Retina (tissue), 1 donor: ENCODE data around the gene TIGD3.
"Not testable (repeated sequence)": the region's sequence is repeated elsewhere in the genome, so short reads cannot be mapped to it uniquely, and the experiment has no call there.

Source experiments
- DNase-seq: peaks from one replicate; pipeline ENCODE4 v3.0.0-alpha.2; 2016

Gene TIGD3

GRCh38 chr11:65327021-65327420, 27.5 kb upstream of the TIGD3 start:
- no peak for DNase-seq

- no peak for DNase-seq
Measured at GRCh38 chr11:65329478-65329877, 25.1 kb upstream of the TIGD3 start.

GRCh38 chr11:65329944-65330403, 24.6 kb upstream of the TIGD3 start:
- DNase-seq, result peak; percentile 86

- no peak for DNase-seq
Measured at GRCh38 chr11:65330544-65330943, 24.0 kb upstream of the TIGD3 start.

- not testable (repeated sequence) for DNase-seq
Measured at GRCh38 chr11:65332591-65332990, 22.0 kb upstream of the TIGD3 start.

DNA sequence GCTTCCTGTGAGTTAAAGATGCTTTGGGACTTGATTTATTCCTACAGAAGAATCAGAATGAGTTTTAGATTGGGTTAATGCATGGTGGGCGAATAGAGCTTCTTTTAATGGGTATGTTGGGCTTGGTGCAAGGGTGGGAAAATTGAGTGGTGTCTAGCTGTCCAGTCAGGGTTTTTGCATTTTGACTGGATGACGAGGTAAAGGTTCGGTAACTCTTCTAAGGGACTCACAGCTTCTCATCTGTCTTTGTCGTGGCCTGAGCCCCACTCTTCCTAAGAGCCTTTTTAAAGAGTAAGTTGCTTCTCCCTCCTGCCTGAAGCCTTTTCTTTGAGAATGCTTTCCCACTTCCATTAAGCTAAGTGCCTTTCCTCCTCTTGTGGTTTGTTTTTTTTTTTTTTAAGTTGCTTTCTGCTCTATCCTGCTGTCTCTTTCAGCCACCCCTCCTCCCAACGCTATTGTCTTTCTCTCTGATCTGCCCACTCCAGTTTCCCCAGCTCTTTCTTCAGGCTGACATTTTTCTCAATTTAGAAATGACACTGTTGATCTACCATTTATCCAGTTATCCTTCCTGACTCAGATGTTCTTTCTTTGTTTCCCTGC, 19.8 kb upstream of the TIGD3 start:
- peak; percentile 25 for DNase-seq

DNA sequence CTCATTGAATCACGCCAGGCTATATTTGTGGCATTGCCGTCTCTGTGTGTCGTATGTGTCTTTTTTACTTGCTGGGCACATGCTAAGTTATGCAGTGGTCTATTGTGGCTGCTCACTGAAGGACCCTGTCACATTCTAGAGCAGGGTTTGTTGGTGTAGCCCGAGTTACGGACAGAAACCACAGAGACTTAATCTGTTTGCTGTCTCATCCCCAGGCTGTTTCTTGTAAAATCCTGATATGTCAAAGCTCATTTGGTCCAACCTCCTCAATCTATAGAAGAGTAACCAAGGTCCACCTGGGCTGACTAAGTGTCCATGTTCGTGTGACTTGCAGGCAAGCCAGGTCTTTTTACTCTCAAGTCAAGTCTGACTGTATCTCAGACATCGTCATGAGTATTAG, 15.9 kb upstream of the TIGD3 start:
- DNase-seq, result no peak

- no peak for DNase-seq
Measured at GRCh38 chr11:65340226-65340625, 14.3 kb upstream of the TIGD3 start.

DNA sequence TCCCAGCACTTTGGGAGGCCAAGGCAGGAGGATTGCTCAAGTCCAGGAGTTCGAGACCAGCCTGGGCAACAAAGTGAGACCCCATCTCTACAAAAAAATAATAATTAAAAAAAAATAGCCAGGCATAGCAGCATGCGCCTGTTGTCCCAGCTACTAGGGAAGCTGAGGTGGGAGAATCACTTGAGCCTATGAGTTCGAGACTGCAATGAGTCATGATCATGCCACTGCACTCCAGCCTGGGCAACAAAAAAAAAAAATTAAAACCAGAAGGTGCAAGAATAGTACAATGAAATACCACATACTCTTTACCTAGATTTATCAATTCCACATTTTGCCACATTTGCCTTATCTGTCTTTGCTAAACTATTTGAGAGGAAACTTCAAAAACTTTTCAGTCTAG, 12.7 kb upstream of the TIGD3 start:
- no peak for DNase-seq

GRCh38 chr11:65351511-65351910, 3.0 kb upstream of the TIGD3 start:
- no peak for DNase-seq

- DNase-seq, result no peak
Measured at GRCh38 chr11:65352783-65353182, 1.8 kb upstream of the TIGD3 start.

DNA sequence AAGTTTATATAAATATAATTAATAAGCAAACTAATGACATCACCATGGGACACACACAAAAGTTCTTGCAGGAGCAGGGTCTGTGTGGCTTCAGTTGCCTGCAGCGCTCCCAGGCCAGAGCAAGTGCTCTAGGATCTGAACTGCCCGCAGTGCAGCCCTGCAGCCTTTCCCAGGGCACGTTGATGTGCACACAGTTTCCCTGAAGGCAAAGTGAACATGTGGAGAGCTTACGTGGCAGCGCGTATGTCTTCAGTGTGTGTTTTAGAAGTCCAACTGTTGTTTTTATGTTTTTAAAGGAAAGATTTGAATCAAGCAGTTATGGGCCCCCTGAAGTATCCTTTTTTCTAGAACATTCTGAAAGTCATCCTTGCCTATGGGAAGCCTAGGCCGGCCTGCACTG, 1.2 kb upstream of the TIGD3 start:
- no peak for DNase-seq

GRCh38 chr11:65353900-65354264, 669 bp upstream of the TIGD3 start:
- no peak for DNase-seq

GRCh38 chr11:65355013-65355775, 643 bp downstream of the TIGD3 start:
- DNase-seq, result peak; percentile 65

GRCh38 chr11:65355776-65356393, 1.3 kb downstream of the TIGD3 start:
- DNase-seq, result peak; percentile 82

DNA sequence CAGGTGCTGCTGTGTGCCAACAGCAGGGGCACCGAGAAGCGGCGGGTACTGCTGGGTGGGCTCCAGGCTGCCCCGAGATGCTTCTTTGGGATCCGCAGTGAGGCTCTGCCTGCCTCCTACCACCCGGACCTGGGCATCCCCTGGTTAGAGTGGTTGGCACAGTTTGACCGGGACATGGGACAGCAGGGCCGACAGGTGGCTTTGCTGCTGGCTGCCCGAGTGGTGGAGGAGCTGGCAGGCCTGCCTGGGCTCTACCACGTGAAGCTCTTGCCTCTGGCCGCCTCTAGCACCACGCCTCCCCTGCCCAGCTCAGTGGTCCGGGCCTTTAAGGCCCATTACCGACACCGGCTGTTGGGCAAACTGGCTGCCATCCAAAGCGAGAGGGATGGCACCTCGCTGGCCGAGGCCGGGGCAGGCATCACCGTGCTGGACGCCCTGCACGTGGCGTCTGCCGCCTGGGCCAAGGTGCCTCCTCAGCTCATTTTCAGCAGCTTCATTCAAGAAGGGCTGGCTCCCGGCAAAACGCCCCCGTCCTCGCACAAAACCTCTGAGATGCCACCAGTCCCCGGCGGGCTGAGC, 1.9 kb downstream of the TIGD3 start:
- DNase-seq, result no peak

DNA sequence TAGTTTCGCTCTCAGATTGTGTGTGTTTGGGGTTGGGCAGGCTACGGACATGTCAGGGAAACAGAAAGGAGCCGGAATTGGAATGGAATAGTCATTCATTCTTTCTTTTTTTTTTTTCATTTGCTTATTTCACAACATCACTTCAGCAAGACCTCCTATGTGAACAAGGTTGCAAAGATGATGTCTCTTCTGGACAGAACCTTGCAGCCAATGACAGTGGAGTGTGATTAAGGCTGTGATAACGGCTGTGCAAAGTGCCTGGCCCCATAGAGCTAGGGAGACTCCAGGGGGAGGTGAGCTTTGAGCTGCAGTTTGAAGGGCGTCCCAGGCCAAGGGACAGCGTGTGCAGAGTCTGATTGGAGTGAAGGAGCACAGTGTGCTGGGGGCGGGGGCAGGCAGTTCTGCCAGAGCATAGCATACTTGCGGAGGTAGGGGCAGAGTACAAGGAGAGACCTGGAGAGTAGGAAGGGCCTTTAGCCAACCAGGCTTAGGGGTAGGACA, 3.4 kb downstream of the TIGD3 start:
- no peak for DNase-seq

DNA sequence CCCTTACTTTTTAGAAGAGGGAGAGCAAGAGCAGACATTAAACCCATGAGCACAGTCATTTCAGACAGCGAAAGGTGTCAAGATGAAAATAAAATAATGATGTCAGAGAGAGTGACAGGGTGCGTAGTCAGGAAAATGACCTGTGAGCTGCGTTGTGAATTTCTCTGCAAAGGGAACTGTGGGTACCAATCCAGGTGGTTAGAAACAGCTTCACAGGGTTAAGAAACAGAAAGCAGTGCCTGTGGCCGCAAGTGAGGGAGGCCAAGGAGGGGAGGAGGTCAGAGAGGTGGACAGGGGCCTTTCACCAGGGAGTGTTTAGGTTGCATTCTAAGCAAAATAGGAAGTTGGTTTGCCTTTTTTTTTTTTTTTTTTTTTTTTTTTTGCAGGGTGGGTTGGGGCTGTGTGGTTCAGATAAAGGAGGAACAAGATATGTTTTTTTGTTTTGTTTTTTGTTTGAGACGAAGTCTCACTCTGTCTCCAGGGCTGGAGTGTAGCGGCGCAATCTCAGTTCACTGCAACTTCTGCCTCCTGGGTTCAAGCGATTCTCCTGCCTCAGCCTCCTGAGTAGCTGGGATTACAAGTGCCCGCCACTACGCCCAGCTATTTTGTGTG, 7.9 kb downstream of the TIGD3 start:
- no peak for DNase-seq

DNA sequence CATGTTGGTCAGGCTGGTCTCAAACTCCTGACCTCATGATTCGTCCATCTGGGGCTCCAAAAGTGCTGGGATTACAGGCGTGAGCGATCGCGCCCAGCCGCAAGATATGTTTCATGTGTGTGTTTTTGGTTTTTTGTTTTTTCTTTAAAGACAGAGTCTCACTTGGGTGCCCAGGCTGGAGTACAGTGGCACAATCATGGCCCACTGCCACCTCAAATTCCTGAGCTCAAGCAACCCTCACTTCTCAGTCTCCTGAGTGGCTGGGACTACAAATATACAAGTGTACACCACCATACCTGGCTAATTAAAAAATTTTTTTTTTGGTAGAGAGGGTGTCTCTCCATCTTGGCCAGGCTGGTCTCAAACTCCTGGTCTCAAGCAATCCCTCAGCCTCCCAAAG, 8.4 kb downstream of the TIGD3 start:
- no peak for DNase-seq

DNA sequence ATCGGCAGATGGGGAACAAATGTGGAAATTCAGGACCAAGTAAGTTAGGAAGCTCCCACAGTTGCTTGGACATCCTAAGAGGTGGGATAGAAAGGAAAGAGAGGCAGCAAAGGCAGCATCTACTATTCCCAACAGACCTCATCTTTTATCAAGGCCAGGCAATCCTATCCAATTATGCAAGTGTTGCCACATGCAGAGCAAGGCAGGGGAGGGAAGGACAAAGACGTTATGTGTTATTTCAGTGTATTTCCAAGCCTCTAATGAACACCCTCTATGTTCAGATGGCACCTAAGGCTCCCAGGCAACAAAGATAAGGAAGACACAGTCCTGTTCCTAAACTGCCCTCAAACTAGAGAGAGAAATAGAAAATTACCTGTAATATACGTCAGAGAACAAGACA, 9.2 kb downstream of the TIGD3 start:
- no peak for DNase-seq

DNA sequence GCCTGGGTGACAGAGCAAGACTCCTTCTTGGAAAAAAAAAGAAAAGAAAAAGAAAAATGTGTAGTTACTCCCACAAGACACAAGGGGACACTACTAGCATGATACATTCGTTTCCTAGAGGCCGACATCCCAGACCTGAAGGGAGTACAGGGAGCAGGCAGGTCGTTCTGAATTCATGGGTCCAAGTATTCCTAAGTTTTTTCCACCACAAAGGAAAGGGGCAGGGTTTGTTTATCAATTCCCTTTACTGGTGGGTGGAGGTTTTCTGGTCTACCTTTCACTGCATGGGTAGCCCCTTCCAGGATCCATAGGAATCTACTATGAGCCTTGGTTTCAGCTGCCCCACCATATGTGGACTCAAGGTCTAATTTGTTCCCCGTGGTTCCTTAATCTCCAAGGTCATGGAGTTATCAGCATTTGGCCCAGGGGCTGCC, 11.8 kb downstream of the TIGD3 start:
- DNase-seq, result peak; percentile 58

DNA sequence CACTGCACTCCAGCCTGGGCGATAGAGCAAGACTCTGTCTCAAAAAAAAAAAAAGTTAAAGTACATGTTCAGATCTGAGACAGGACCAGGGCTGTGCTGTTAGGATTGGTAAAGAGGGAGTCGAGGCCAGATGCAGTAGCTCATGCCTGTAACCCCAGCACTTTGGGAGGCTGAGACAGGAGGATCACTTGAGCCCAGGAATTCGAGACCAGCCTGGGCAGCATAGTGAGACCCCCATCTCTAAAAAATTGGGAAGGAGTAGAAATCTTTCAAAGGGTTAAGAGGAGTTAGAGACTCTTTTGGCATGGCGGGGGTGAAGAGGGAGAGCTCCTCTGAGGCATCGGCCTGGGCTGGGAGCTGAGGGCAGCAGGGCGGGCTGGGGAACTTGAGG, 16.1 kb downstream of the TIGD3 start:
- DNase-seq, result no peak
